Measurements from ENCODE around the gene CD247.

- TF ChIP-seq CTCF (IDR thresholded peaks at IDR 0.05) (no peak), EZH2phosphoT487 (IDR thresholded peaks at IDR 0.05; ENCODE audit: borderline replicate concordance, low read depth) (no peak)
Observed at GRCh38 chr1:167430134-167430848, 88.0 kb downstream of the CD247 start.

Measured in SK-N-SH (cell line).